NB4 (cell line): ENCODE data around the gene RPL22.

ENCODE experiments used
- DNase-seq: peaks from one replicate; pipeline ENCODE4 v3.0.0; 2010; ENCODE audit warnings: low read depth
- H3K4me3 ChIP-seq: one replicate; pipeline ENCODE4 v1.5.1; 2011; ENCODE audit warnings: mild to moderate bottlenecking, low read depth, low read length, moderate library complexity
- MYC ChIP-seq: IDR thresholded peaks from 2 replicates; pipeline ENCODE4 v1.6.1; 2011; ENCODE audit warnings: low read depth, low read length
- POLR2A ChIP-seq: IDR thresholded peaks from 2 replicates; pipeline ENCODE4 v1.6.1; 2011; ENCODE audit warnings: mild to moderate bottlenecking; ENCODE audit not compliant: insufficient read length; ENCODE audit errors: extremely low read depth
- TF ChIP-seq, protein P1 (sequence below): IDR thresholded peaks from 2 replicates; pipeline ENCODE4 v1.6.1; 2011; ENCODE audit warnings: low read depth, low read length
- TF ChIP-seq, protein P2 (sequence below): IDR thresholded peaks from one replicate; pipeline ENCODE4 v1.5.1; 2012; ENCODE audit warnings: low read depth, low read length

RPL22 gene

DNA sequence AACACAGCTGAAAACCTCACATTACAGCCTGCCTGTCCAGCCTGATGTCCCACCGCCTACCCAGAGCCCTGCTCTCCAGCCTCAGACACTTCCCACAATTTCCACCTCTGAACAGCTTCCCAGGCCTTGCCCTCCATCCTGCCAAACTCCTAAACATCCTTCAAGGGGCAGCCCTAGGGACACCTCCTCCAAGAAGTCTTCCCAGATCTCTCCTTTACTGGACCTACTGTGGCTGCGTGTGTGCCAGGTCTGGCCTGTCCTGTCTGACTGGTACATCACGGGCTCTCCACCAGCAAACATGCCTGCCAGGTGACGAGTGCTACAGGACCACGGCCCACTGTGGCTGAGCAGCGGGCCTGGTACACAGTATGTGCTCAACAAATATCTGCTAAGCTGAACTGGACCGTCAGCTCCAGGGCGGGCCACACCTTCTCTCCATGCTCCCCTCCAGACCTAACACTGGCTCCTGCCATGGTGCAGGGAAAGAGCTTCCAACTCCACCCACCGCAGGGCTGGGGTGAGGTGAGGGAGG is 48.0 kb downstream of the RPL22 start:
- DNase-seq: no peak
- H3K4me3 ChIP-seq: no peak overlapping the region
- TF ChIP-seq POLR2A (no peak), MYC (no peak)
- TF ChIP-seq, protein P1, sequence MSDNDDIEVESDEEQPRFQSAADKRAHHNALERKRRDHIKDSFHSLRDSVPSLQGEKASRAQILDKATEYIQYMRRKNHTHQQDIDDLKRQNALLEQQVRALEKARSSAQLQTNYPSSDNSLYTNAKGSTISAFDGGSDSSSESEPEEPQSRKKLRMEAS: no peak
- TF ChIP-seq, protein P2, sequence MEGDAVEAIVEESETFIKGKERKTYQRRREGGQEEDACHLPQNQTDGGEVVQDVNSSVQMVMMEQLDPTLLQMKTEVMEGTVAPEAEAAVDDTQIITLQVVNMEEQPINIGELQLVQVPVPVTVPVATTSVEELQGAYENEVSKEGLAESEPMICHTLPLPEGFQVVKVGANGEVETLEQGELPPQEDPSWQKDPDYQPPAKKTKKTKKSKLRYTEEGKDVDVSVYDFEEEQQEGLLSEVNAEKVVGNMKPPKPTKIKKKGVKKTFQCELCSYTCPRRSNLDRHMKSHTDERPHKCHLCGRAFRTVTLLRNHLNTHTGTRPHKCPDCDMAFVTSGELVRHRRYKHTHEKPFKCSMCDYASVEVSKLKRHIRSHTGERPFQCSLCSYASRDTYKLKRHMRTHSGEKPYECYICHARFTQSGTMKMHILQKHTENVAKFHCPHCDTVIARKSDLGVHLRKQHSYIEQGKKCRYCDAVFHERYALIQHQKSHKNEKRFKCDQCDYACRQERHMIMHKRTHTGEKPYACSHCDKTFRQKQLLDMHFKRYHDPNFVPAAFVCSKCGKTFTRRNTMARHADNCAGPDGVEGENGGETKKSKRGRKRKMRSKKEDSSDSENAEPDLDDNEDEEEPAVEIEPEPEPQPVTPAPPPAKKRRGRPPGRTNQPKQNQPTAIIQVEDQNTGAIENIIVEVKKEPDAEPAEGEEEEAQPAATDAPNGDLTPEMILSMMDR: no peak

DNA sequence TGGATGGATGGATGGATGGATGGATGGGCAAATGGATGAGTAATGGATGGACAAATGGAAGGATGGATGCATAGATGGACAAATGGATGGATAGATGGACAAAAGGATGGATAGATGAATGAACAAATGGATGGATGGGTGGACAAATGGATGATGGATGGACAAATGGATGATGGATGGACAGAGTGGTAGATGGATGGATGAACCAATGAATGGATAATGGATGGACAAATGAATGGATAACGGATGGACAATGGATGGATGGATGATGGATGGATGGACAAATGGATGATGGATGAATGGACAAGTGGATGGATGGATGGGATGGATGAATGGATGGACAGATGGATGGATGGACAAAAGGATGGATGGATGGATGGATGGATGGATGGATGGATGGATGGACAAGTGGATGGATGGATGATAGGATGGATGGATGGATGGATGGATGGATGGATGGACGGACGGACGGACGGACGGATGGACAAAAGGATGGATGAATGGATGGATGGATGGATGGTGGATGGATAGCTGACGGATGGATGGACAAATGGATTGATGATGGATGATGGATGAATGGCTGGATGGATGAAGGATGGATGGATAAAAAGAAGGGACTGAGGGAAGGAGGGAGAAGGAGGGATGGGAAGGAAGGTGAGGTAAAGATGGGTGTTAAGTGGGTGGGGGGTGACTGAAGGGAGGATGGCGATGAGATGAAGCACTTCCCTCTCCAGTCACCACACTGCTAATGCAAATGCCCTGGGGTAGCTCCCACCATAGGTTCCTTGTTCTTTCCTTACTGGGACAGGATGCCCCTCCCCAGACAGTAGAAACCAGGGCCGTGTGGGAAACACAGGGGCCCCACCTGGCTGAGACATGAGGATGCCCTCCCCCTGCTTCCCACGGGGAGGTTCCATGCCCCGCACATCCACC is 49.1 kb downstream of the RPL22 start:
- DNase-seq: no peak
- H3K4me3 ChIP-seq: no peak overlapping the region
- no peak for TF ChIP-seq POLR2A
- no peak for TF ChIP-seq MYC
- TF ChIP-seq, protein P1: no peak
- TF ChIP-seq, protein P2: no peak

DNA sequence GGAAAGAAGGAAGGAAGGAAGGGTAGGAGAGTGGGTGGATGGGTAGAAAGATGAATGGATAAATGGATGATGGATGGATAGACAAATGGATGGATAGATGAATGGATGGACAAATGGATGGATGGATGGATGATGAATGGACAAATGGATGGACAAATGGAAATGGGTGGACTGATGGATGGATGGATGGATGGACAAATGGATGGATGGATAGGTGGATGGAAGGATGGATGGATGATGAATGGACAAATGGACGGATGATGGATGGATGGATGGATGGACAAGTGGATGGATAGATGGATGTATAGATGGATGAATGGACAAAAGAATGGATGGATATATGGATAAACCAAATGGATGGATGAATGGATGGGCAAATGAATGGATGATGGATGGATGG is 49.8 kb downstream of the RPL22 start:
- no peak overlapping the region for H3K4me3 ChIP-seq
- TF ChIP-seq, protein P2: no peak
- no peak for TF ChIP-seq MYC
- TF ChIP-seq, protein P1: no peak
- TF ChIP-seq POLR2A: no peak
- no peak for DNase-seq

DNA sequence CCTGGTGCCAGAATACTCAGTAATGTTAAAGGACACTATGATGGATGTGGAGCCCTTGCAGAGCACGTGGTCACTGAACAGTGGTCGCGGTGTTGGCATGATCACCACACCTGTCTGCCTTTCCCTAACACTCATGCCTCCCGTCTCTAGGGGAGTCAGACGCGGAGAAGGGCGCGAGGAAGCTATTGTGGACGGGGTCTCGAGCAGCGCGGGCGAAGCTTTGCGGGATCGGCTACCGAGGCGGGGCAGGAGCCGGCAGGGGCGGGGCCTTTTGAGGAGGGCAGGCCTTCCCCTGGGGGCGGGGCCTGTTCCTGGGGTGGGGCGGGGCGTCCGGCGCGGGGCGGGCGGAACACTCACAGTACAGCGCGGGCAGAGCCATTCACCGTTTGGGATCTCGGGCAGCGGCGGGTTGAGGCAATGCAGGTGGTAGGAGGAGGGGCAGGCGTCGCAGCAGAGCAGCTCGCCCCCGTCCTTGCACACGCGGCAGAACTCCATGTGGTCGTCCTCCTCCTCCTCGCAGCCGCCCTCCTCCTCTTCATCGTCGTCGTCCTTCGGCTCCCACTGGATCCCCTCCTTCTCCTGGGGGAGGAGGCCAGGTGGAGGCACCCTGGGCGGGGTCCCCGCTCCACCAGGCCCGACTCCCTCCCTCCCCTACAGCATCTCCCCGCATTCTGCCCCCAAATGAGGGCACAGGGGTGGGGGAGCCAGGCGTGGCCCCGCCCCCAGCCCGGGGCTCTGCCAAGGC is 50.7 kb downstream of the RPL22 start:
- no peak overlapping the region for H3K4me3 ChIP-seq
- TF ChIP-seq POLR2A (no peak), MYC (no peak)
- TF ChIP-seq, protein P2: no peak
- TF ChIP-seq, protein P1: no peak
- DNase-seq: no peak

DNA sequence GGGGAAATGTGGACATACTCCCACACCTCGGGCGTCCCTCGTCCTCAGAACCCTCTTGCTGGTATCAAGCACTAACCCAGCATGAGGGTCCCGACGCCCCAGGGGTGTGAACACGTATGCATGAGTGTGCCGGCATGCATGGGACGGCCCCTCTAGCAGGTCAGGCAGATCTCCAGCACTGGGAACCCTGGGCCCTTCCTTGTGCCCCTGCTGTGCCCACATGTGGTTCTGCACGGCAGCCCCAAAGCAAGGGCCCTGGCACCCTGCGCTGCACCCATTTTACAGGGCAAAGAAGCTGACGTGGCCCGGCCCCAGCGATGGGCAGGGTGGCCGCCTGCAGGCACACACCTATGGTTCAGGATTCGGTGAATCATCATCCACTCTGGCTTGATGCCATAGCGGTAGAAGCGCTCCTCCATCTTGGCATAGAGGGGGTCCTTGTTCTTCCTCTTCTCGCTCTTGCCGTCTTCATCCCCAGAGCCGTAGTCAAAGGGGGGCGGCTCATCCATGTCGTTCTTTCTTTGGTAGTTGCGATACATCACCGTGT is 53.5 kb downstream of the RPL22 start:
- no peak for DNase-seq
- TF ChIP-seq, protein P1: no peak
- no peak for TF ChIP-seq POLR2A
- TF ChIP-seq, protein P2: no peak
- no peak for TF ChIP-seq MYC
- H3K4me3 ChIP-seq: no peak overlapping the region
